ENCODE measurements around the gene ITM2C. TPM values are rescaled to one million over a fixed set of nuclear protein-coding genes. Genes with fewer than 3 reads are reported as not detected.

Gene ITM2C
- total and polyA plus RNA-seq, 2 experiments from 2014 or later, result 241 to 367 TPM

DNA sequence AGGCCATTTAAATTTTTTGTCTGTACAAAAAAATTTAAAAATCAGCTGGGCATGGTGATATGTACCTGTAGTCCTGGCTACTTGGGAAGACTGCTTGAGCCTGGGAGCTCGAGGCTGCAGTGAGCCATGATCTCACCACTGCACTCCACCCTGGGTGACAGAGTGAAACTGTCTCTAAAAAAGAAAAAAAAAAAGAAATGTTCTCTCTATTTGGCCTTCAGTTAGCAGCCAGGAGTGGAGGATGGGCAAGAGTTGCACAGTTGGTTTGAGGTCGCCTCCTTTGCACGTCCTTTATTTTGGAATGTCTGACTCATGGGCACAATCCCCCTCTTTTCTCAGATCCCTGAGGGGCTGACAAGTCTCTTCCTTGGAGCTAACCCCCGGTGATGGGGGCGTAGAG, 26.3 kb downstream of the ITM2C start:
- Mint-ChIP-seq H3K27ac (no peak overlapping the region), H3K9me3 (no peaks in the 10 kb centered on the region; the same call in 2 of the 3 replicates), H3K4me1 (peaks cover 25% of the 10 kb centered on the region), H3K36me3 (ENCODE audit: low read depth) (no peaks in the 10 kb centered on the region; the same call in 2 of the 3 replicates), H3K4me3 (no peak overlapping the region), H3K27me3 (ENCODE audit: insufficient read depth, low read depth, poor library complexity) (peaks cover 8% of the 10 kb centered on the region)
- peaks cover 7% of the 10 kb centered on the region; the same call in 1 of the 2 replicates for H3K4me1 ChIP-seq (ENCODE audit: insufficient read depth)
- H3K36me3 ChIP-seq (ENCODE audit: insufficient read depth), result no peaks in the 10 kb centered on the region
- no peaks in the 10 kb centered on the region for H4K20me1 ChIP-seq (replicated peaks; ENCODE audit: insufficient read depth)
- DNase-seq (ENCODE audit: low spot score) (no peak), ATAC-seq (no peak)
- H3K27me3 ChIP-seq (ENCODE audit: insufficient read depth), result no peaks in the 10 kb centered on the region
- TF ChIP-seq POLR2AphosphoS5 (IDR thresholded peaks at IDR 0.05; ENCODE audit: low read depth) (no peak), ZNF114 (CRISPR knock-in tag; IDR thresholded peaks at IDR 0.05) (no peak), JUNB (IDR thresholded peaks at IDR 0.05; ENCODE audit: unreplicated experiment) (no peak), ZNF331 (CRISPR knock-in tag; IDR thresholded peaks at IDR 0.05; ENCODE audit: low read depth) (no peak), STAT1 (IDR thresholded peaks at IDR 0.05; ENCODE audit: unreplicated experiment) (no peak)
- TF ChIP-seq, protein P1, sequence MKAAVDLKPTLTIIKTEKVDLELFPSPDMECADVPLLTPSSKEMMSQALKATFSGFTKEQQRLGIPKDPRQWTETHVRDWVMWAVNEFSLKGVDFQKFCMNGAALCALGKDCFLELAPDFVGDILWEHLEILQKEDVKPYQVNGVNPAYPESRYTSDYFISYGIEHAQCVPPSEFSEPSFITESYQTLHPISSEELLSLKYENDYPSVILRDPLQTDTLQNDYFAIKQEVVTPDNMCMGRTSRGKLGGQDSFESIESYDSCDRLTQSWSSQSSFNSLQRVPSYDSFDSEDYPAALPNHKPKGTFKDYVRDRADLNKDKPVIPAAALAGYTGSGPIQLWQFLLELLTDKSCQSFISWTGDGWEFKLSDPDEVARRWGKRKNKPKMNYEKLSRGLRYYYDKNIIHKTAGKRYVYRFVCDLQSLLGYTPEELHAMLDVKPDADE (IDR thresholded peaks at IDR 0.05), result no peak
- TF ChIP-seq, protein P2, sequence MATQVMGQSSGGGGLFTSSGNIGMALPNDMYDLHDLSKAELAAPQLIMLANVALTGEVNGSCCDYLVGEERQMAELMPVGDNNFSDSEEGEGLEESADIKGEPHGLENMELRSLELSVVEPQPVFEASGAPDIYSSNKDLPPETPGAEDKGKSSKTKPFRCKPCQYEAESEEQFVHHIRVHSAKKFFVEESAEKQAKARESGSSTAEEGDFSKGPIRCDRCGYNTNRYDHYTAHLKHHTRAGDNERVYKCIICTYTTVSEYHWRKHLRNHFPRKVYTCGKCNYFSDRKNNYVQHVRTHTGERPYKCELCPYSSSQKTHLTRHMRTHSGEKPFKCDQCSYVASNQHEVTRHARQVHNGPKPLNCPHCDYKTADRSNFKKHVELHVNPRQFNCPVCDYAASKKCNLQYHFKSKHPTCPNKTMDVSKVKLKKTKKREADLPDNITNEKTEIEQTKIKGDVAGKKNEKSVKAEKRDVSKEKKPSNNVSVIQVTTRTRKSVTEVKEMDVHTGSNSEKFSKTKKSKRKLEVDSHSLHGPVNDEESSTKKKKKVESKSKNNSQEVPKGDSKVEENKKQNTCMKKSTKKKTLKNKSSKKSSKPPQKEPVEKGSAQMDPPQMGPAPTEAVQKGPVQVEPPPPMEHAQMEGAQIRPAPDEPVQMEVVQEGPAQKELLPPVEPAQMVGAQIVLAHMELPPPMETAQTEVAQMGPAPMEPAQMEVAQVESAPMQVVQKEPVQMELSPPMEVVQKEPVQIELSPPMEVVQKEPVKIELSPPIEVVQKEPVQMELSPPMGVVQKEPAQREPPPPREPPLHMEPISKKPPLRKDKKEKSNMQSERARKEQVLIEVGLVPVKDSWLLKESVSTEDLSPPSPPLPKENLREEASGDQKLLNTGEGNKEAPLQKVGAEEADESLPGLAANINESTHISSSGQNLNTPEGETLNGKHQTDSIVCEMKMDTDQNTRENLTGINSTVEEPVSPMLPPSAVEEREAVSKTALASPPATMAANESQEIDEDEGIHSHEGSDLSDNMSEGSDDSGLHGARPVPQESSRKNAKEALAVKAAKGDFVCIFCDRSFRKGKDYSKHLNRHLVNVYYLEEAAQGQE (IDR thresholded peaks at IDR 0.05; ENCODE audit: unreplicated experiment), result no peak
- no peak overlapping the region for H2AFZ ChIP-seq
- H3K79me2 ChIP-seq (replicated peaks; ENCODE audit: insufficient read depth), result no peaks in the 10 kb centered on the region
- H3K4me2 ChIP-seq, result no peak overlapping the region
- H3K9me2 ChIP-seq (ENCODE audit: insufficient read depth), result no peaks in the 10 kb centered on the region
- no peaks in the 10 kb centered on the region for H3F3A ChIP-seq (replicated peaks; ENCODE audit: low read depth)
- no peak overlapping the region for H3K27ac ChIP-seq (ENCODE audit: low read depth)
- H3K4me3 ChIP-seq, result no peak overlapping the region

DNA sequence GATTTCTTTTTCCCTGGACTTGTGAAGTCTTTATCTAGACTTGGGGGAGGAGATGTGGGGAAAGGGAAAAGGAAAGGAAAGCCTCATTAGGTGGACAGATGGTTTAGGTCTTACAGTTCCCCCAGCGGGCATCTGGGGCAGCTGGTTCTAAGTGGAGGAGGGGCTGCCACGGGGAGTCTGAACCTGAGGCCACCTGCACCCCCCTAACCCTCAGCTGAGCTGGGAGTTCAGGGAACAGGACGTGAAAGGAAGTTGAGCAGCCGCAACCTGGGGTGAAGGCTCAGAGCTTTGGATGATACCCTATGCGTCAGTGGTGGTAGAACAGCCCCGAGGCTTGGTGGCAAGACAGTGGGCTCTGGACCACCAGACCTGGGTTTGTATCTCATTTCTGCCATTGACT, 26.8 kb downstream of the ITM2C start:
- no peaks in the 10 kb centered on the region for H3K27me3 ChIP-seq (ENCODE audit: insufficient read depth)
- H3K9me2 ChIP-seq (ENCODE audit: insufficient read depth), result no peaks in the 10 kb centered on the region
- H2AFZ ChIP-seq, result no peak overlapping the region
- no peak overlapping the region for H3K4me2 ChIP-seq
- H3K27me3 Mint-ChIP-seq (ENCODE audit: insufficient read depth, low read depth, poor library complexity), result peaks cover 8% of the 10 kb centered on the region
- peaks cover 20% of the 10 kb centered on the region for H3K4me1 Mint-ChIP-seq
- no peak overlapping the region for H3K27ac ChIP-seq (ENCODE audit: low read depth)
- no peak overlapping the region for H3K4me3 ChIP-seq
- TF ChIP-seq POLR2AphosphoS5 (IDR thresholded peaks at IDR 0.05; ENCODE audit: low read depth), result no peak
- TF ChIP-seq, protein P1 (IDR thresholded peaks at IDR 0.05), result no peak
- no peak for TF ChIP-seq ZNF114 (CRISPR knock-in tag; IDR thresholded peaks at IDR 0.05)
- TF ChIP-seq EZH2 (IDR thresholded peaks at IDR 0.05; ENCODE audit: low read depth, unreplicated experiment), result no peak
- TF ChIP-seq, protein P2 (IDR thresholded peaks at IDR 0.05; ENCODE audit: unreplicated experiment), result no peak
- no peak for TF ChIP-seq STAT1 (IDR thresholded peaks at IDR 0.05; ENCODE audit: unreplicated experiment)
- TF ChIP-seq CREB1 (CRISPR knock-in tag; IDR thresholded peaks at IDR 0.05; ENCODE audit: low read depth), result no peak
- no peak for TF ChIP-seq JUNB (IDR thresholded peaks at IDR 0.05; ENCODE audit: unreplicated experiment)
- TF ChIP-seq ZNF331 (CRISPR knock-in tag; IDR thresholded peaks at IDR 0.05; ENCODE audit: low read depth), result no peak
- DNase-seq (ENCODE audit: low spot score), result no peak
- no peaks in the 10 kb centered on the region for H3K36me3 ChIP-seq (ENCODE audit: insufficient read depth)
- no peak for ATAC-seq
- no peaks in the 10 kb centered on the region; the same call in 2 of the 3 replicates for H3K36me3 Mint-ChIP-seq (ENCODE audit: low read depth)
- peaks cover 7% of the 10 kb centered on the region; the same call in 1 of the 2 replicates for H3K4me1 ChIP-seq (ENCODE audit: insufficient read depth)
- H3K27ac Mint-ChIP-seq, result no peak overlapping the region
- no peaks in the 10 kb centered on the region for H3F3A ChIP-seq (replicated peaks; ENCODE audit: low read depth)
- H3K9me3 Mint-ChIP-seq, result no peaks in the 10 kb centered on the region; the same call in 2 of the 3 replicates
- H4K20me1 ChIP-seq (replicated peaks; ENCODE audit: insufficient read depth), result no peaks in the 10 kb centered on the region
- no peaks in the 10 kb centered on the region for H3K79me2 ChIP-seq (replicated peaks; ENCODE audit: insufficient read depth)
- no peak overlapping the region for H3K4me3 Mint-ChIP-seq
